Ovary (tissue), 3 donors: ENCODE measurements around the gene CYSTM1.

Experiments
- CTCF ChIP-seq, 3 donors: fragments of 450-650 bp in 2 of 3; fragments of 200-600 bp in 1 of 3; IDR thresholded peaks; one replicate each; pipeline versions ENCODE4 v1.5.1 to v1.8.0; 2016 to 2022; ENCODE audit warnings: antibody characterized with exemption in 3 of 3, mild to moderate bottlenecking in 1 of 3
- EP300 ChIP-seq: sonication (generic); formaldehyde crosslinking; IDR thresholded peaks from one replicate; pipeline ENCODE4 v1.6.1; 2017; ENCODE audit warnings: antibody characterized with exemption
- POLR2A ChIP-seq: fragments of 450-650 bp; IDR thresholded peaks from one replicate; pipeline ENCODE4 v1.6.1; 2017; ENCODE audit warnings: antibody characterized with exemption, mild to moderate bottlenecking, moderate library complexity
- donor health status: DM: no; HTN: no; CAD: no.

- TF ChIP-seq POLR2A (no peak), CTCF (IDR thresholded peaks at IDR 0.05) (no peak), EP300 (no peak)
Observed at GRCh38 chr5:140182075-140182711, 7.2 kb downstream of the CYSTM1 start.
